ENCODE results near the gene GPR26.

GRCh38 chr10:123673198-123673597 is 7.0 kb downstream of the GPR26 start:
- TF ChIP-seq POLR2A (IDR thresholded peaks at IDR 0.05; ENCODE audit: low read depth) (no peak), CTCF (IDR thresholded peaks at IDR 0.05) (no peak), EP300 (IDR thresholded peaks at IDR 0.05) (no peak)
